HepG2 (cell line): ENCODE results near the gene IZUMO4. TPM values are rescaled to one million over a fixed set of nuclear protein-coding genes. Genes with fewer than 3 reads are reported as not detected.

Experiments used
- CHD4 ChIP-seq: fragments of 200-600 bp; sonication (generic); IDR thresholded peaks from 2 replicates; pipeline ENCODE4 v1.7.0; 2017; ENCODE audit warnings: mild to moderate bottlenecking, low read length, borderline replicate concordance
- MAX ChIP-seq: IDR thresholded peaks from 2 replicates; pipeline ENCODE4 v1.6.1; 2012; ENCODE audit warnings: inconsistent platforms
- MEF2D ChIP-seq: sonication (generic); formaldehyde crosslinking; IDR thresholded peaks from 2 replicates; pipeline ENCODE4 v1.5.1; 2020; ENCODE audit warnings: mild to moderate bottlenecking, missing genetic modification reagents
- MIXL1 ChIP-seq: IDR thresholded peaks from 2 replicates; pipeline ENCODE4 v1.6.1; 2016
- NCOA1 ChIP-seq: sonication (generic); formaldehyde crosslinking; IDR thresholded peaks from 2 replicates; pipeline ENCODE4 v1.9.0; 2021; ENCODE audit warnings: missing genetic modification reagents
- NFATC3 ChIP-seq: sonication (generic); formaldehyde crosslinking; IDR thresholded peaks from 2 replicates; pipeline ENCODE4 v1.5.1; 2020; ENCODE audit warnings: mild to moderate bottlenecking, missing genetic modification reagents
- RAD21 ChIP-seq: fragments of 450-650 bp; formaldehyde crosslinking; IDR thresholded peaks from 2 replicates; pipeline ENCODE4 v1.5.0; 2020; ENCODE audit warnings: mild to moderate bottlenecking
- RFXANK ChIP-seq: IDR thresholded peaks from 2 replicates; pipeline ENCODE4 v1.6.1; 2016
- SPEN ChIP-seq: sonication (generic); formaldehyde crosslinking; IDR thresholded peaks from 2 replicates; pipeline ENCODE4 v1.5.1; 2020; ENCODE audit warnings: low read depth, mild to moderate bottlenecking, missing genetic modification reagents
- XBP1 ChIP-seq: sonication (generic); formaldehyde crosslinking; IDR thresholded peaks from 2 replicates; pipeline ENCODE4 v1.5.0; 2020; ENCODE audit warnings: missing genetic modification reagents
- ZBTB10 ChIP-seq: sonication (generic); formaldehyde crosslinking; IDR thresholded peaks from 2 replicates; pipeline ENCODE4 v1.4.0; 2020; ENCODE audit warnings: missing genetic modification reagents, borderline replicate concordance
- ZBTB40 ChIP-seq, 2 experiments: fragments of 450-650 bp in 1 of 2; sonication (generic) in 1 of 2; formaldehyde crosslinking in 1 of 2; IDR thresholded peaks; 2 replicates each; pipeline versions ENCODE4 v1.6.1 to v1.8.0; 2016 to 2022; ENCODE audit warnings: antibody characterized with exemption in 1 of 2, mild to moderate bottlenecking in 1 of 2, missing genetic modification reagents in 1 of 2
- ZNF17 ChIP-seq: sonication (generic); formaldehyde crosslinking; IDR thresholded peaks from 2 replicates; pipeline ENCODE4 v1.5.0; 2020; ENCODE audit warnings: mild to moderate bottlenecking, missing genetic modification reagents
- ZNF432 ChIP-seq: sonication (generic); formaldehyde crosslinking; IDR thresholded peaks from 2 replicates; pipeline ENCODE4 v1.5.0; 2020; ENCODE audit warnings: missing genetic modification reagents, mild to moderate bottlenecking, borderline replicate concordance
- ZNF567 ChIP-seq: sonication (generic); formaldehyde crosslinking; IDR thresholded peaks from 2 replicates; pipeline ENCODE4 v1.8.1; 2023; ENCODE audit warnings: mild to moderate bottlenecking, missing genetic modification reagents, borderline replicate concordance
- ZNF777 ChIP-seq: sonication (generic); formaldehyde crosslinking; IDR thresholded peaks from 2 replicates; pipeline ENCODE4 v1.4.0; 2020; ENCODE audit warnings: missing genetic modification reagents
- ZNF792 ChIP-seq: IDR thresholded peaks from 2 replicates; pipeline ENCODE4 v1.6.1; 2016
- polyA plus RNA-seq, 8 experiments: library from polyadenylated mRNA; depleted of rRNA in 3 of 8; stranded (reverse) in 7 of 8; unstranded in 1 of 8; fragments of >200 nt; fragmentation: Illumina TruSeq in 4 of 8; extraction: Trizol in 4 of 8; gene quantifications; 2 replicates each; pipeline versions ENCODE4 v1.2.1 to v1.2.3, GENCODE V29; 2011 to 2016; ENCODE audit warnings: low read depth in 4 of 8, missing spikeins in 1 of 8, mixed read lengths in 1 of 8; ENCODE audit not compliant: insufficient read depth in 1 of 8
- total RNA-seq, 5 experiments: library from RNA; depleted of rRNA; stranded (reverse); fragments of >200 nt; fragmentation: Illumina TruSeq; extraction: Trizol; gene quantifications; 2 replicates each; pipeline ENCODE4 v1.2.3, GENCODE V29; 2016; ENCODE audit warnings: low read depth in 1 of 5

Gene IZUMO4
- total and polyA plus RNA-seq, 2 of the 13 experiments (the other 11 are each of a cell fraction or from before 2014, with no cell fraction given) = 0.77 to 3.9 TPM

GRCh38 chr19:2096034-2096479 is 658 bp upstream of the IZUMO4 start, which contains the start of gene MOB3A (continued):
- TF ChIP-seq ZBTB40 (IDR thresholded peaks at IDR 0.05) = no peak
- TF ChIP-seq ZBTB40 (CRISPR knock-in tag; IDR thresholded peaks at IDR 0.05) = peak; percentile 81
- TF ChIP-seq RFXANK (CRISPR knock-in tag) = peak; percentile 48; the same call in 1 of the 2 replicates
- TF ChIP-seq ZBTB10 = no peak
- no peak for TF ChIP-seq ZNF567 (CRISPR knock-in tag)
- TF ChIP-seq ZNF792 (CRISPR knock-in tag) = peak; percentile 75
- peak; percentile 73 for TF ChIP-seq RAD21 (CRISPR knock-in tag)
- TF ChIP-seq XBP1 = no peak
- TF ChIP-seq ZNF432 = no peak
- peak; percentile 91 for TF ChIP-seq SPEN (CRISPR knock-in tag)
- no peak for TF ChIP-seq MEF2D (CRISPR knock-in tag)
- peak; percentile 91 for TF ChIP-seq MAX
- peak; percentile 38; the same call in 1 of the 2 replicates for TF ChIP-seq MIXL1
- TF ChIP-seq ZNF17 (CRISPR knock-in tag) = no peak
- TF ChIP-seq CHD4 = 0 out of 2 replicates have a peak, but pooled peaks have one; percentile 41
- no peak for TF ChIP-seq NCOA1
- TF ChIP-seq ZNF777 (CRISPR knock-in tag) = peak; percentile 51; the same call in 1 of the 2 replicates
- TF ChIP-seq NFATC3 (CRISPR knock-in tag) = no peak
